Measurements from ENCODE around the gene ZNF628. TPM values are rescaled to one million over a fixed set of nuclear protein-coding genes. Genes with fewer than 3 reads are reported as not detected.

ZNF628 gene
- total and polyA plus RNA-seq, 2 of the 8 experiments (the other 6 are each of a cell fraction or from before 2014, with no cell fraction given), result 1.7 to 10.8 TPM

DNA sequence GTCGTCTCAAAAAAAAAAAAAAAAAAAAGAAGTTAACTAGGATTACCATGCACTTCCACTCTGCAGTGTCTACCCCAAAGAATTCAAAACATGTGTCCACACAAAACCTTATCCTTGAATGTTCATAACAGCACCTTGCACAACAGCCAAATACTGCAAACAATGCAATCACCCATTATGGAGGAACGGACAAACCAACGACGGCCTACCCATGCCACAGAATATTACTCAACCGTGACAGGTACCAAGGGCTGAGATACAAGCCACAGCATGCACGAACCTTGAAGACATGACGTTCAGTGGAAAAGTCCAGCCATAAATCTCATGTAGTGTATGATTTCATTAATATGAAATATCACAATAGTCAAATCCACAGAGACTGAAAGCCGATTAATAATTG, 30.4 kb upstream of the ZNF628 start (continued):
- TF ChIP-seq MAFK (IDR thresholded peaks at IDR 0.05; ENCODE audit: low read depth, low read length) (no peak), SUZ12 (IDR thresholded peaks at IDR 0.05; ENCODE audit: low read length) (no peak), POLR2A (IDR thresholded peaks at IDR 0.05; ENCODE audit: control extremely low read depth in 1 of 2, low read depth in 2 of 2, low read length in 2 of 2) (no peak), POU5F1 (IDR thresholded peaks at IDR 0.05; ENCODE audit: low read depth, low read length) (no peak), GTF2F1 (IDR thresholded peaks at IDR 0.05; ENCODE audit: borderline replicate concordance, low read depth, low read length) (no peak)
